ENCODE data around the gene PRTN3.
"Not testable (repeated sequence)": the region's sequence is repeated elsewhere in the genome, so short reads cannot be mapped to it uniquely, and the experiment has no call there.

Gene PRTN3

DNA sequence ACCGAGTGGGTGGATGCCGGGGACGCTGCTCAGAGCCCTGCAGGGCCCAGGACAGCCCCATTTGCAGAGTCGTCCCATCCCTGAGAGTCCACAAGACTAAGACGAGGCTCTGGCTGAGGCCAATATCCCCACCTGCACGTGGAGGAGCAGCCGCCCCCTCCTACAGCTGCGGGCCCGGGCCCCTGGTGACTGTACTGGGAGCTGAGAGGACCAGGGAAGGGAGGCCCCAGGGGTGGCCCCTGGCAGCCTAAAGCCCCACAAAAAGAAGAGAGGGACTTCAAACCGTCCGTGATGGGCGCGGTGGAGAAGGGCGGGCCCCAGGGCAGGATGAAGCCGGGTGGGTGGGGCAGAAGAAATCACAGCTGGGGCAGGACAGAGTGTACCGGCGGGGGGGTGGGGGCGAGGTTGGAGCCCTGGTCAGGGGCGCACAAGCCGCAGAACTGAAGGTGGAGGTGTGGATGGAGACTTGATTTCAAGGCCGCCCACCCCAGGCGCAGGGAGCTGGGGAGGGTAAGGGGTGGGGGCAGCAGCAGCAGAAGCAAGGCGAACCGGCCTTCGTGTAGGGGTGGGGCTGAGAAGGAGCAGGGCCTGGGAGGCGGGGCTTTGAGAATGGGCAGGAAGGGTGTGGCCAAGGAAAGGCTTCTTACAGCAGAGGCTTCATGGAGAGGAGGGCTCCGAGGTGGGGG lies 31.6 kb downstream of the PRTN3 start:
- Histone ChIP-seq H3K9me3 (no peaks in the 10 kb centered on the region), H3K9ac (no peak overlapping the region), H4K20me1 (peaks cover 33% of the 10 kb centered on the region), H3K4me2 (peak overlapping the region; percentile 69), H3K27me3 (no peaks in the 10 kb centered on the region), H3K4me1 (peaks cover 38% of the 10 kb centered on the region), H3K4me3 (no peak overlapping the region), H3K27ac (peak overlapping the region; percentile 41), H3K36me3 (peaks cover 78% of the 10 kb centered on the region)
- no peak for TF ChIP-seq Cebpa-rat (IDR thresholded peaks at IDR 0.05)

DNA sequence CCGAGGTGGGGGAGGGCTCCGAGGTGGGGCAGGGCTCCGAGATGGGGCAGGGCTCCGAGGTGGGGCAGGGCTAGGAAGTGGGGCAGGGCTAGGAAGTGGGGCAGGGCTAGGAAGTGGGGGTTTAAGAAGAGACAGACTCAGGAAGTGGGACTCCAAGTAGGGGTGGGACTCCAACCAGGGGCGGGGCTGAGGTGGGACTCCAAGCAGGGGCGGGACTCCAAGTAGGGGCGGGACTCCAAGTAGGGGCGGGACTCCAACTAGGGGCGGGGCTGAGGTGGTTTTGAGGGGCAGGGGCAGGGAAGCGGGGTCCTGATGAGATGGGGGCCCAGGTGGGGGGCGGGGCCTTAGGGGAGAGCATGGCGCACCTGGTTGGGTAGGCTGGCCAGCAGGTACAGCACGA lies 32.3 kb downstream of the PRTN3 start:
- Histone ChIP-seq H3K4me1 (peaks cover 31% of the 10 kb centered on the region), H3K4me3 (no peak overlapping the region), H3K27me3 (no peaks in the 10 kb centered on the region), H3K9ac (no peak overlapping the region), H3K4me2 (no peak overlapping the region), H3K36me3 (peaks cover 73% of the 10 kb centered on the region), H4K20me1 (peaks cover 33% of the 10 kb centered on the region), H3K27ac (no peak overlapping the region), H3K9me3 (no peaks in the 10 kb centered on the region)
- no peak for TF ChIP-seq Cebpa-rat (IDR thresholded peaks at IDR 0.05)

DNA sequence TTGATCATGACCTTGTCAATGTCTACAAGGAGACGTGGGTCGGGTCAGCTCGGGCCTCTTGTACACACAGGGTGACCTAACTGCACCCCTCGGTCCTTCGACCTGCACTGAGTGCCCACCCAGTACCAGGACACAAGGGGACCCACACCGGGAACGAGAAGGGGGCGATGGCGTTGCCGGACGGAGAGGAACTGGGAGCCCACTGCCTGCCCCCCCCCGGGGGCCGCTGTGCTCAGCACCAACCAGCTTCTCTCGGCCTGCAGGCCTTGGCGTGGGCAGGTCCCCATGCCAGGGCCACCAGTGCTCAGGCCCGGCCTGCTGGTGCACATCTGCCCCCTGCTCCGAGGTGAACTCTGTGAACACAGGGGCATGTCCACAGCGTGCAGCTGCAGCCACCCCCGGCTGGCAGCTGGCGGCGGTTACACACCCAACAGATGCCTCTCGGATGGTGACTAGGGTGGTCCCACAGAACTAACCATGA lies 32.8 kb downstream of the PRTN3 start:
- Histone ChIP-seq H3K27ac (no peak overlapping the region), H4K20me1 (peaks cover 33% of the 10 kb centered on the region), H3K4me3 (no peak overlapping the region), H3K27me3 (no peaks in the 10 kb centered on the region), H3K4me1 (peaks cover 26% of the 10 kb centered on the region), H3K9ac (no peak overlapping the region), H3K9me3 (no peaks in the 10 kb centered on the region), H3K36me3 (peaks cover 68% of the 10 kb centered on the region), H3K4me2 (no peak overlapping the region; the same call in 1 of the 2 replicates)
- no peak for TF ChIP-seq Cebpa-rat (IDR thresholded peaks at IDR 0.05)

DNA sequence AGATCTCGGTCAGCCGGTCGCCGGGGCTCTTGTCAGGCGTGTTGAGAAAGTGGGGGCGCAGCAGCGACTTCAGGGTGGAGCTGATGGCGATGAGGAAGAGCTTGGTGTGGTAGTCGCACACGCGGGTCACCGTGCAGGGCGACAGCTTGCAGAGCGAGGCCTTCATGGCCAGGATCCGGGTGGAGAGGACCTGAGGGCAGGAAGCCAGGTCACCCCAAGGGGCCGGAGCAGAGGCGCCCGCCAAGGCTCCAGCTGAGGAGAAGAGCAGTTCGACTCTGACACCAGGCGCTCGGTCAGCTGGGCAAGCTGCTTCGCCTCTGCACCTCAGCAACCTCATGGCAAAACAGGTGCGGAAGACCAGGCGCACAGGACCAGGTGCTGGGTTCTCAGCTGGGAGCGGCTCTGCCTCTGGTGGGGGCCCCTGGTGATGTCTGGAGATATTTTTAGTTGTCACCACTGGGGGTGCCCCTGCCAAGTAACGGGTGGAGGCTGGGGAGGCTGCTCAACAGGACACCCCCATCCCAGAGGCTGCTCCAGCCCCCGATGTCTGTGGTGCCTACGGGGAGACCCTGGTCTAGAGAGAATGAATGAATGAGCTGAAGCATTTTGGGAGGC lies 34.6 kb downstream of the PRTN3 start:
- Histone ChIP-seq H3K4me1 (peaks cover 21% of the 10 kb centered on the region), H3K9ac (no peak overlapping the region), H3K27me3 (no peaks in the 10 kb centered on the region), H3K9me3 (no peaks in the 10 kb centered on the region), H3K4me2 (no peak overlapping the region), H3K36me3 (peaks cover 65% of the 10 kb centered on the region), H3K27ac (no peak overlapping the region; the same call in 1 of the 2 replicates), H4K20me1 (peaks cover 33% of the 10 kb centered on the region), H3K4me3 (no peak overlapping the region)
- no peak for TF ChIP-seq Cebpa-rat (IDR thresholded peaks at IDR 0.05)

DNA sequence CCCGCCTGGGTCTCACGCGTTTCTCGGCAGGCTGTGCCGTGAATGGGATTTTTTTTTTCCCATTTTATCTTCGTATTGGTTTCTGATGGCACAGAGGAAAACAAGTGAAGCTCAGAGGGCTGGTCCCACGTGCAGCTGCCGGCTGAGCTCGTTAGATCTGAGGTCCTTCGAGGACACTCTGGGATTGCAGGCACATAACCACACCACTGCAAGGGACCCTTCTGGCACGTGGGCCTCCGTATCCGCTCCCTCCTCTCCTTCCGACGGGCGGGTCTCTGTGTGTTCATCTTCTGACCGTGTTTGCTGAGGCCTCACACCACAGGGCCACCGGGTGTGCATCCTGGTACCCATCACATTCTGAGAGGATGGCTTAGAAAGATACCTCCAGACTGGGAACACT lies 35.3 kb downstream of the PRTN3 start:
- Histone ChIP-seq H3K36me3 (peaks cover 65% of the 10 kb centered on the region), H3K4me2 (no peak overlapping the region), H3K27ac (no peak overlapping the region), H3K4me3 (no peak overlapping the region), H4K20me1 (peaks cover 38% of the 10 kb centered on the region), H3K4me1 (peaks cover 21% of the 10 kb centered on the region), H3K9me3 (no peaks in the 10 kb centered on the region), H3K9ac (no peak overlapping the region), H3K27me3 (no peaks in the 10 kb centered on the region)
- TF ChIP-seq Cebpa-rat (IDR thresholded peaks at IDR 0.05): no peak

DNA sequence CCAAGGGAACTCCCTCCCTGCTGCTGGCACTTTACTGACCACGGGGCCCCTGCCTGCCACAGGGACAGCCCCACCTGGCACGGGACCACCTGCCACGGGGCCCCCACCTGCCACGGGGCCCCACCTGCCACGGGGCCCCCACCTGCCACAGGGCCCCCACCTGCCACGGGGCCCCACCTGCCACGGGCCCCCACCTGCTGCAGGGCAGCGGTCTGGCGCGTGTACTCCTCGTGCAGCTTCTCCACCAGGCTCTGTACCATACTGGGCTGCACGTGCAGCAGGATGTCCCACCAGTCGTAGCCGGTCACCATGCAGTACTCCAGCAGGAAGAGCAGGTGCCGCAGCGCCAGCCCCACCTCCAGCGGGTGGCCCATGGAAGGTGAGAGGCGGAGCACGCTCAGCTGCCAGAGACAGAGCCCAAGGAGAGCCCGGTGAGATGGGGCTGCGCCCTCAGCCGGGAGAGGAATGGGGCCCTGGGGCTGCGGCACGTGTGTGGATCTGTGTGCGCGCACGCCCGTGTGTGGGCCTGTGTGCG lies 36.0 kb downstream of the PRTN3 start:
- TF ChIP-seq Cebpa-rat (IDR thresholded peaks at IDR 0.05): no peak
- peaks cover 69% of the 10 kb centered on the region for H3K36me3 ChIP-seq
- H3K4me3 ChIP-seq: no peak overlapping the region
- no peak overlapping the region for H3K9ac ChIP-seq
- H3K4me2 ChIP-seq: no peak overlapping the region
- peaks cover 20% of the 10 kb centered on the region for H3K4me1 ChIP-seq
- no peaks in the 10 kb centered on the region for H3K27me3 ChIP-seq
- H3K27ac ChIP-seq: no peak overlapping the region
- H4K20me1 ChIP-seq: peaks cover 46% of the 10 kb centered on the region
- no peaks in the 10 kb centered on the region for H3K9me3 ChIP-seq

DNA sequence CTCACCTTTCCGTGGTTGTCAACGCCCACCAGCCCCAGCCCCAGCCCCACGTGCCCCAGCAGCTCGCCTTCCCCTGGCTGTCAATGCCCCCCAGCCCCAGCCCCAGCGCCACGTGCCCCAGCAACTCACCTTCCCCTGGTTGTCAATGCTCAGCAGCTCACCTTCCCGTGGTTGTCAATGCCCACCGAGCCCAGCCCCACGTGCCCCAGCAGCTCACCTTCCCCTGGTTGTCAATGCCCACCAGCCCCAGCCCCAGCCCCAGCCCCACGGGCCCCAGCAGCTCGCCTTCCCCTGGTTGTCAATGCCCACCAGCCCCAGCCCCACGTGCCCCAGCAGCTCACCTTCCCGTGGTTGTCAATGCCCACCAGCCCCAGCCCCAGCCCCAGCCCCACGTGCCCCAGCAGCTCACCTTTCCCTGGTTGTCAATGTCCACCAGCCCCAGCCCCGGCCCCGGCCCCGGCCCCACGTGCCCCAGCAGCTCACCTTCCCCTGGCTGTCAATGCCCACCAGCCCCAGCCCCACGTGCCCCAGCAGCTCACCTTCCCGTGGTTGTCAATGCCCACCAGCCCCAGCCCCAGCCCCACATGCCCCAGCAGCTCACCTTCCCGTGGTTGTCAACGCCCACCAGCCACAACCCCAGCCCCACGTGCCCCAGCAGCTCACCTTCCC lies 37.3 kb downstream of the PRTN3 start:
- H3K27me3 ChIP-seq, H3K4me2 ChIP-seq, H3K4me3 ChIP-seq, H3K9me3 ChIP-seq, H3K9ac ChIP-seq, H3K27ac ChIP-seq: not testable (repeated sequence)
- Histone ChIP-seq H3K4me1 (peaks cover 13% of the 10 kb centered on the region), H4K20me1 (peaks cover 49% of the 10 kb centered on the region), H3K36me3 (peaks cover 82% of the 10 kb centered on the region)

DNA sequence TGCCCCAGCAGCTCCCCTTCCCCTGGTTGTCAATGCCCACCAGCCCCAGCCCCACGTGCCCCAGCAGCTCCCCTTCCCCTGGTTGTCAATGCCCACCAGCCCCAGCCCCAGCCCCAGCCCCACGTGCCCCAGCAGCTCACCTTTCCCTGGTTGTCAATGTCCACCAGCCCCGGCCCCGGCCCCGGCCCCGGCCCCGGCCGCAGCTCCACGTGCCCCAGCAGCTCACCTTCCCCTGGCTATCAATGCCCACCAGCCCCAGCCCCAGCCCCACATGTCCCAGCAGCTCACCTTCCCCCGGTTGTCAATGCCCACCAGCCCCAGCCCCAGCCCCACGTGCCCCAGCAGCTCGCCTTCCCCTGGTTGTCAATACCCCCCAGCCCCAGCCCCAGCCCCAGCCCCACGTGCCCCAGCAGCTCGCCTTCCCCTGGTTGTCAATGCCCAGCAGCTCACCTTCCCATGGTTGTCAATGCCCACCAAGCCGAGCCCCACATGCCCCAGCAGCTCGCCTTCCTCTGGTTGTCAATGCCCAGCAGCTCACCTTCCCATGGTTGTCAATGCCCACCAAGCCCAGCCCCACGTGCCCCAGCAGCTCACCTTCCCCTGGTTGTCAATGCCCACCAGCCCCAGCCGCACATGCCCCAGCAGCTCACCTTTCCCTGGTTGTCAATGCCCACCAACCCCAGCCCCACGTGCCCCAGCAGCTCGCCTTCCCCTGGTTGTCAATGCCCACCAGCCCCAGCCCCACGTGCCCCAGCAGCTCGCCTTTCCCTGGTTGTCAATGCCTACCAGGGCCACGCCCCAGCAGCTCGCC lies 38.2 kb downstream of the PRTN3 start:
- not testable (repeated sequence) for H3K4me1 ChIP-seq, H3K27me3 ChIP-seq, H3K9ac ChIP-seq, H3K4me3 ChIP-seq, H3K4me2 ChIP-seq, H3K27ac ChIP-seq, H3K9me3 ChIP-seq
- Histone ChIP-seq H4K20me1 (peaks cover 42% of the 10 kb centered on the region), H3K36me3 (peaks cover 84% of the 10 kb centered on the region)

DNA sequence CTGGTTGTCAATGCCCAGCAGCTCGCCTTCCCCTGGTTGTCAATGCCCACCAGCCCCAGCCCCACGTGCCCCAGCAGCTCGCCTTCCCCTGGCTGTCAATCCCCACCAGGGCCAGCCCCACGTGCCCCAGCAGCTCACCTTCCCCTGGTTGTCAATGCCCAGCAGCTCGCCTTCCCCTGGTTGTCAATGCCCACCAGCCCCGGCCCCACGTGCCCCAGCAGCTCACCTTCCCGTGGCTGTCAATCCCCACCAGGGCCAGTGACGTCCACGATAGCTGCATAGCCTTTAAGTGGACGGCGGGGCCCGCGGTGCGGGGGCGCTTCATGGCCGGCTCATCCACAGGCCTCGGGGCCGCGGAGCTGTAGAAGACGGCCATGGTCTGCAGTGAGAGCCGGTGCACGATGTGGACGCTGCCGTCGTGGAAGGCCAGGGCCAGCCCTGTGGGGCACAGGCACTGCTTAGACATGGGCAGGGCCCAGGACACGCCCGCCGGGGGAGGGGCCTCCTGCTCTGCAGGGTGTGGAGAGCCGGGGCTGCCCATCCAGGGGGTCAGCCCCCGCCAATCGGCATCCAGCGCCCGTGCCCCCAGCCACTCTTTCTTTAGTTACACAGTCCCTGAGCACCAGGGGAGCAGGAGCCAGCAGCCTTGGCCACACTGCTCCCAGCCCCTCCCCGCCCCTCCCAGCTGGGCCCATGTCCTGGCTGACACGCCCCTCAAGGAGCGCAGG lies 39.1 kb downstream of the PRTN3 start:
- H3K27ac ChIP-seq: no peak overlapping the region
- H3K4me2 ChIP-seq: no peak overlapping the region
- no peak overlapping the region for H3K4me3 ChIP-seq
- H3K9ac ChIP-seq: no peak overlapping the region
- peaks cover 37% of the 10 kb centered on the region for H4K20me1 ChIP-seq
- H3K27me3 ChIP-seq: no peaks in the 10 kb centered on the region
- no peak for TF ChIP-seq Cebpa-rat (IDR thresholded peaks at IDR 0.05)
- H3K9me3 ChIP-seq: no peaks in the 10 kb centered on the region
- peaks cover 84% of the 10 kb centered on the region for H3K36me3 ChIP-seq
- H3K4me1 ChIP-seq: no peaks in the 10 kb centered on the region

Data from BLaER1 (cell line).